G401 (cell line): ENCODE measurements around the gene SUPT6H. TPM values are rescaled to one million over a fixed set of nuclear protein-coding genes. Genes with fewer than 3 reads are reported as not detected.

Source experiments
- DNase-seq: peaks from one replicate; pipeline ENCODE4 v3.0.0-alpha.2; 2015; ENCODE audit warnings: low spot score
- in situ Hi-C: cut with HindIII; loops from 2 replicates; pipeline ENCODE4 v1.10.0; 2016; ENCODE audit warnings: low sequenced_read_pairs, mixed read lengths
- total RNA-seq: library from RNA; depleted of rRNA; stranded (reverse); fragments of >200 nt; shearing (Covaris generic); gene quantifications from 2 replicates; pipeline ENCODE4 v1.2.3, GENCODE V29; 2014; rRNA removed

Gene SUPT6H
- total RNA-seq = 24.4 and 43.0 TPM in 2 replicates

DNA sequence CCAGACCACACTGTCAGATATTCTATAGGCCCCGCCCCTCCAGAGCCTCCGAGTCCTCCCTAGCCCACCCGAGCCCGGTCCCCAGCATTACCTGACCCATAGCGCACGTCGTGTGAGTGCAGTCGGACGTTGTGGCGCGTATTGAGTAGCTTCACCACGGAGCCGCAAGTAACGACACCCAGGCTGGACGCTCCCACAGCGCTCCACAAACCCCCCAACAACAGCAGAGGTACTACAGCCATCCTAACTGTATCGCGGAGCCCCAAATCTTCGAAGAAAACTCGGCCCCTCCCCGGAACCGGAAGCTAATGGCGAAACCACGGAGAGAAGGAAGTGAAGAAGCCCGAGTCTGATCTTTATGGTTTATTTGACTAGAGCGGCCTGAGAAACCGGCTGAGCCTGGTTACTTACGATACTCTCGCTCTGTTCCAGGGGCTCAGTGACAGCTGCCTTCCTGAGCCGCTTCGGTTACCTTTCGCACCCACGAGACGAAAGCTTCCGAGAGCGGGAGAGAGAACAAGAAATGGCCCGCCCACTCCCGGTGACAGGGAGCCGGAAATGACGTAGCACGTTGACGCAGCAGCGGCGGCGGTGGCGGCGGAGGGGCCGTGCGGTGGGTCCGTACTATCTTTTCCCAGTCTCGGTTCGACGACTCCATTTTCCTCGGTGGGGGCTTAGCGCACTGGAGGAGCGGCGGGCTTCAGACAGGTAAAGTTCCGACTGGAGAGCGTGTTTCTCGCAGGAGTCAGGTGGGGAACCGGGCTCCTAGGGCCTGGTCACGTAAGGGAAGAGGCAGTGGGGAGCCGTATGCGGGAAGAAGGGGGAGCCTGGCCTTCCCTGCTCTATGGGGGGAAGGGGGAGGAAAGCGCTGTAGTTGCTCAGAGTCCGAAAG, at the start of gene SUPT6H, which contains the start of gene SDF2:
Gene SUPT6H, plus strand, starts transcription at position 571 of the 892 bp plus-strand sequence. CDS start 11,197 bp downstream, outside the sequence.
Gene SDF2, minus strand, starts transcription at position 272 of the 892 bp plus-strand sequence. Its CDS starts 30 bp downstream, at position 242.
- in situ Hi-C loops = no loop called here

DNA sequence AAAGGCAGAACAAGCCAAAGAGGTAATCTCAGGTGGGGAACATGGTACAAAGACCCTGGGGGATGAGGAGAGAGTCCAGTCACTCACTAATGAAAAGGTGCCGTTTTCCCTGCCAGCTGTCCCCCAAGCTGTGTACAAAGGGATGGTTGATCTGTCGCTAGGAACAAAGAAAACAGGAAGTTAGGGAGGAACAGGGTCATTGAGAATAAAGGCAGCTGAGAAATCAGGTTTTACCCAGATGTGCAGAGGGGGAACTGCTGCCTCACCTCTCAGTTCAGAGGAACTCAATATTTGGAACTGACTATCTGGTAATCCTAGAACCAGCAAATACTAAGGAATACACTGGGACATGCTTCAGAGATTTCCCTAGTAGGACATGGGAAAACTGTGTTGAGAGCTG, 49.5 kb upstream of the SUPT6H start:
- no peak for DNase-seq
- in situ Hi-C loops = no loop called here

More for the DNA sequence above, at the start of gene SUPT6H, which contains the start of gene SDF2:
- DNase-seq = peak; percentile 93

DNA sequence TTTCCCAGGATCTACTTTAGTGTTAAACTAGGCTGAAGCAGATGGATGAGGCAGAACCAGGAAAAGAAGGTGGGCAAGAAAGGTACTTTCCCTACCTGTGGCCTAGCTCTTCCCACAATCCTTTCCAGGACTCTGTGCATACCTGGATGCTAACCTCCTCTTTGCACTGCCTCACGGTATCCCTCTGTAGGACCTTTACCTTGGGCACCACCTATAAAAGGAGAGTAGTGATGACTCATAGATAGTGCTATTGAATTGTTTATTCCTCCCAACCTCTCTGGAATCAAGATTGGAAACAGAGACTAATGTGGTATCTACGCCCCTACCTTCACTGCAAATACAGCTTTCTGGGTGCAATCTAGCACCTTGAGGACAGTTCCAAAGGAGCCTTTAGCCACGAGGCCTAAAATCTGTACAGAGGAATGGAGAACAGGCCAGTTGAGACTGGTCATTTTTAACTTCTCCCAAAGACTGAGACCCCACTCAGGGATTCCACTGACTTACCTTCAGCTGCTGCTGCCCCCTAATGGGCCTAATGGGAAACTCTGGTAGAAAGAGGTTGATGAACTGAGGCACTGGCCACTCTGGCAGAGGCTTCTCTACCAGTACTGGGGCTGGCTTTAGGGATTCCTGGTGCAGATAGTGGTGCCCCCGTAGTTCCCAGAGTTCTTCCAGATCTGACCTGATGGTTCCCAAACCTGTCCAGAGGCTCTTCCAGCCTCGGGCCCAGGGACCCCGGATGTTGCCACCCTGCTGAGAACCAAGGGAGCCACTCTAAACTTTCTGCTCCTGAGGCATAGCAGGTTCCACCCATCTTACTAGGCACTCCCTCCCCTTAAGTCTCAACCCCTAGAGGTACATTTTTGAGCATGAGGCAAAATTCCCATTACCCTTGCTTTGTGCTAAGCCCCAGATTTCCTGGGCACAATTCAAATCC, 48.8 kb upstream of the SUPT6H start:
- in situ Hi-C loops = no loop called here
- peak; percentile 59 for DNase-seq

DNA sequence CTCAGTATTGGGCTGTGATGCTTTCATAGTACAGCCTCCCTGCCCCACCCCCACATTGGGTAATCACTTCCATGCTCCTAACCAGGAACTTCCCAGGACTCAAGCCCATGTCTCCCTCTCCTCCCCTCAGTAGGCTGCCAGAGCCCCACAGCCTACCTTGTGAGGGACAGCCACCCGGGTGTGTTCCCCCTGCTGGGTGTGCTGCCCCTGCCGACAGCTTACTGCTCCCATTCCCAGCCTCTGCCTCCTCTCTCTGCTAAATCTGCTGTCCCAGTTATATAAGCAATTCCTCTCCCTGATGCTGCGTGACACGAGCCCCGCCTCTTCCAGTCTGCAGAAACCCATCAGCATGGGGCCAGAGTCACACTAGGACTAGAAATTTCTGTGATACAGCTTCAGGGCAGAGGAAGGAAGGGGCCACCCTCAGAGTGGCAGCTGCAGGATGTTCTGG, 48.0 kb upstream of the SUPT6H start, which contains the start of gene RSKR:
Gene RSKR, minus strand, starts transcription at position 255 of the 451 bp plus-strand sequence. Its CDS starts 24 bp downstream, at position 231.
- peak; percentile 54 for DNase-seq
- in situ Hi-C loops = no loop called here

DNA sequence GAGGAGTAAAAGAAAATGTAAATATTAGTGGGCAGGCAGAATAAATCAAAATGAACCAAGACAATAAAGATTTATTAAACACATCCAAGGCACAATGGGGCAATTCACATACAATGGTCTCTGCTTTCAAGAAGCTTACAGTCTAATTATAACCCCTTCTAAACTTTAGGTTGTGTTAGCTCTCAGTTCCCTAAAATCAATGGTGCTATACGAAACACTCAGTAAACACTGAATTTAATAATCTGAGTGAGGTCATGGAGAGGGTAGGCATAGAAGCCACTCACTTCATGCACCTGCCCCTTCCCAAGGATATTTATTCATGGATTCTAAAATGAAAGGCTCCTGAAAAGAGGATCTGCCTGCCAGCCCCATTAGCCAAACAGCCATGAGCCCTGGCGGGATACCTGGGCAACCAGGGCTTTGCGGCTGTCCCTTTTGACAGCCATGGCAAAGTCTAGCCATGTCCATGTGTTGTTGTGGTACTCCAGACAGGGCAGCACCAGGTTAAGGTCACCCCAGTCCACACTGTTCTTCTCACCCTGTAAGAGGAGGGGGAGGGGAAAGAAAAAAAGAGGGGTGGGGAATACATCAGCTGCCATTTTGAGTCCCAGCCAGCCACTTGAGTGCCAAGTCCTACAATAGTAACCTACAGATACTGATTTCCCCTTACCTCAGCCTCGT, 46.6 kb upstream of the SUPT6H start:
- in situ Hi-C loops = no loop called here
- DNase-seq = no peak

DNA sequence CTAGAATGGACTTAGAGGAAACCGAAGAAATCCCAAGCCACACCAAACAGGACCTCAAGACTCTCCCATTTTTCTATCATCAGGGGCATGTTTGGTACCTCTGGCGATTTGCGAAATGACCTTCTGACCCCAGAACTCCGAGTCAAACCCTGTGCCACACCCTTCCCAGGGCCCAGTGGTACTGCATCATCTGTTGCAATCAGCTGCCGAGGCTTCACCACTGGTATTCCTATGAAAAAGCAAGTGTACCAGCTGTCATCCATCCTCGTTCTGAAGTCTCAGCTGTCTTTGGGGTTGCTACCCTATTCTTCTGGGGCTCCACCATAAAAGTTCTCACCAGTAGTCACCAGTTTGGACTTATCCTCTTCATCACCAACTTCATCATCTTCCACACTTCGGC, 45.7 kb upstream of the SUPT6H start:
- DNase-seq = no peak
- in situ Hi-C loops = no loop called here

DNA sequence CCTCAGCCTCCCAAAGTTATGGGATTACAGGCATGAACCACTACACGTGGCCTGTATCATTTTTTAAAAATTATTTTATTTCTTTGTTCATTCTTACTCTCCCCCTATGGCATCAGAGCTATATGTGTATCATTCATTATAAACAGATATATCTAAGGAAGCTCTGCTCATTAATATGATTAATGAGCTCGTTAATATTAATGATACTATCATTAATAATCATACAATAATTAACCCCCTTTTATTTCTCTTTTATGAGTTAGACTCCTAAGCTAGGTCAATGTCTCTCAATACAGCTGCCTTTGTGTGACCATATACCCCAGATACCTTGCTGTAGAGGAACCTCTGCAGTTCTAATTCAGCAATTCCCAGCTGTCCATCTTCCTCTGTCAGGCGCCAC, 43.5 kb upstream of the SUPT6H start:
- in situ Hi-C loops = no loop called here

DNA sequence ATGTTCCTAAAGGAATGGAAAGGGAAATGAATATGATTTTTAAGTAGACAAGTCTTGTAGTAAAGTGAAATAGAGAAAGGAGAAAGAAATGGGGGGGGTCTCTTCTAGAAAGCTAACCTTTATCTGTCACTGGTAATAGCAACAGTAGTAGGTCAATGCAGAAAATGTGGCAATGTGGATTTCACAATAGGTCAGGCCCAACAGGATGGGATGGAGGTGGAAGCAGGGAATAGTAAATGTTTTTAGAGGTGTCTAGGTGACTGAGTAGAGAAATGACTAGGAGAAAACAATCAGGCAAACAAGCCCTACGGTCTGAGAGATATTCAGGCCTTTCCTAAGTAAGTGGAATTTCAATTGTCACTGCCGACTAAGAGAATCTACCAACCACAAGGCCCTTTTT, 42.0 kb upstream of the SUPT6H start:
- no peak for DNase-seq
- in situ Hi-C loops = no loop called here

More for the DNA sequence above, 43.5 kb upstream of the SUPT6H start:
- no peak for DNase-seq

DNA sequence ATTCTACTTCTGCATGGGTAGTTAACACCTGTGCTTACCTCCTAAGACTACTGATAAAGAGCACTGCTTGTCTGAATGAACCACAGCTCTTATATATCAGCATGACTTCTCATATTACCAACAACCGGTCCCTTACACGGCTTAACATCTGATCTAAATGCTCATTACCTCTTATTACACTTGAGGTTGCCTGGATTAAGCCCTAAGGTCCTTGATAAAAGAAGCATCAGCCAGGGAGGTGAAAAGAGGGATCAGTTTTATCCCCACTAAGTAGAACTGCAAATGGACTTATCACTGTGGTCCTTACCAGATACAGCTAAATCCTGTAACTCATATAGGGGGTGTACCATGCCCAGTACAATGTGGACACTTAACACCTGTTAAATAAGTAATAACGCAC, 39.8 kb upstream of the SUPT6H start:
- no peak for DNase-seq
- in situ Hi-C loops = no loop called here

DNA sequence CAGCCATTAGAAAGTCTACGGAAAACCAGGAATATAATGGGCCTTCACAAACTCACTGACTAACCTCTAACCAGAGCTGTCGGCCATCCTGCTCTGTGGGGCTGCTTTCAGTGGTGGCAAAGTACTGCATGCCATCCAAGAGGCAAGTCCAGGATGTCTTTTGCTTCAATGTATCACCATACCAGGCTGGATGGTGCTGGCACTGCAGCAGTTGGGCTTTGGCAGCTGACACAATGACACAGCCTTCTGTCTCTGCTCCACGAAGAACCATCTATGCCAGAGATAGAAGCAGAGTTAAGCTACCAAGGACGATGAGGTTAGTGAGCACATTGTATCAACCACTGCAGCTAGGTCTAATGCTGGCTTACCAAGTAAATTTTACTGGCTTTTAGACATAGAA, 38.3 kb upstream of the SUPT6H start:
- in situ Hi-C loops = no loop called here
- no peak for DNase-seq

DNA sequence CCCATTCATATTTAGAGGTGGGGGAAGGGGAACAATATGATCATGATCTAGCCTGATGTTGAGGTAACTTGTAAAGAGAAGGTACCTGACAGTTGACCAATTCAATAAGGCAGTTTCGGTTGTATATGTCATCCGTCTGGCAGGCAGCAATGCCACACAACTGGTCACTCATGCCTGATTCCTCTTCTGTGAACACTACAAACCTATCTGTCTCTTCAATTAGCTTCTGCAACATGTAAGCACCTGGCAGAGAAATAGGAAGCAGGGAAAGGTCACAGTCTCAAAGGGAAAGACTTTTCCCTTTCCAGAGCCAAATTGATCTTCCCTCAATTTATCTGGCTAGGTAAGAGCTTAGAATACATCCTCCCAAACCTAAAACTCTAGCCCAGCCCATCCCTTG, 37.9 kb upstream of the SUPT6H start:
- in situ Hi-C loops = no loop called here
- no peak for DNase-seq

DNA sequence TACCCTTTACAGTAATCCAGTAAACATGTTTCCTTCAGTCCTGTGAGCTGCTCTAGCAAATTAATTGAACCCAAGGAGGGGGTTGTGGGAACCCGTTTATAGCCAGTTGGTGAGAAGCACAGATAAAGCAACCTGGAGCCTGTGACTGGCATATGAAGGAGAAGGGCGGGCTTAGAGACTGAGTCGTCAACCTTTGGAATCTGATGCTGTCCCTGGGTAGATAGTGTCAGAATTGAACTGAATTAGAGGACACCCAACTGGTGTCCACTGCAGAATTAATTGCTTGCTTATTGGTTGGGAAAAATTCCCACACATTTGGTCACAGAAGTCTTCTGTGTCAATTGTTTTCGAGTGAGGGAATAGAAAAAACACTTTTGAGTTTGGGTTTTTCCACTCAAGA, 35.2 kb upstream of the SUPT6H start:
- in situ Hi-C loops = no loop called here
- DNase-seq = no peak

DNA sequence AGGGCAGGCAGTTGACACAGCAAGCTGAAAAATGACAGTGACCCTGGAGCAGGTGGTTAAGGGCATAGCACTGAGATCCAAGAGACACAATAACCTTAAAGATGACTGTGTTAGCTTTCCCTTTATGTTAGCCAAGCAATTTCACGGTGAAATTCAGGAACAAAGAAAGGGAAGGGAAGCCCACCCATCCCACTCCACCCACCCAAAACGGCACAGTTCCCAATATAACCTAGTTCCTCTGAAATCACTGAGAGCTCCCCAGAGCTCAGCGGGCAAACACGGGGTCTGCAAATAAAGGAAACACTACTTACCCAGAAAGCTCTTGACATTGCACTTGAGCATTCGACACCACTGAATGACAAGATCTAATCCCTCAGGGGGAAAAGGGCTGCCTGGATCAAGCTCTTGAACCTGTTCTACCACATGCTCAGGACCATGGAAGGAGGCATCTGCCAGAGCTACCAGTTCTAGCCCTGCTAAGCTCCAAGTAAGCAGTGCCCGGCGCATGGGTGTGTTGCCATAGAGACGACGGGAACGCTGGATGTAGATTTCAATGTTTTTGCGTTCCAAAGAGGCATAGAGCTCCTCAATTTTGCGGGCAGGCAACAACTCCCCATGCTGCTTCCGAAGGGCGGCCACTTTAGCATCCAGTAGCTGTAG, 27.7 kb upstream of the SUPT6H start:
- in situ Hi-C loops = no loop called here
- DNase-seq = no peak

DNA sequence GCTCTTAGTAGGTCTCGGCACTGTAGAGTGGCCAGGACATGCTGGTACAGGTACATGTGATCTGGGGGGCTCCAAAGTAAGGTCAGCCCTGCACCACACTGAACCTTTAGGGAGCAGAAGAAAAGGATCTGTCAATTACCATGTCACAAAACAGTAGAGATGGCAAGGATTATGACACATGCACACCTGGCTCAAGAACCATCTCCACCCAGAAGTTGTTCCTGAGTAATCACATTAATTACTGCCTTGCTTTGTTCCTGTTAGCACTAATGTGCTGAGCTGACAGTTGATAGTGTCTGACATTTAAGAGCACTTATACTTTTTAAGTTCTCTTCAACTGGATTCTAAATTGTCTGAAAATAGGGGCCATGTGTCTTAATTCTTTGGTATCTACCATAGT, 26.5 kb upstream of the SUPT6H start:
- in situ Hi-C loops = no loop called here

DNA sequence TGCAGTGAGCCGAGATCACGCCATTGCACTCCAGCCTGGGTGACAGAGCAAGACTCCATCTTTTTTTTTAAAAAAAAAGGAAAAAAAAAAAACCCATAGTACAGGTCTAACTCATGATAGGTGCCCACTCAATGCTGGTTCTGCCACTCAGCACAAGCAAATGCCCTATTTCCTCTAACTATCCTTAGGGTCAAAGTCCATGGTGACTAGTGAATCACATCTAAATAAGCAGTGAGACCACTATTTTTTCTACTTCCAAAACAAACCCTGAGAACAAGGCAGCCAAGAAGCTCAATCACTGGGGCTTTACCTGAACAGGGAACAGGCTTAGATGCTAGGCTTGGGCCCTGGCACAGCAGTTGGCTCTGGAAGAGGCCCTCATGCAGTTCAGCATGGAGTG, 20.4 kb upstream of the SUPT6H start:
- no peak for DNase-seq
- in situ Hi-C loops = no loop called here

More for the DNA sequence above, 26.5 kb upstream of the SUPT6H start:
- no peak for DNase-seq

DNA sequence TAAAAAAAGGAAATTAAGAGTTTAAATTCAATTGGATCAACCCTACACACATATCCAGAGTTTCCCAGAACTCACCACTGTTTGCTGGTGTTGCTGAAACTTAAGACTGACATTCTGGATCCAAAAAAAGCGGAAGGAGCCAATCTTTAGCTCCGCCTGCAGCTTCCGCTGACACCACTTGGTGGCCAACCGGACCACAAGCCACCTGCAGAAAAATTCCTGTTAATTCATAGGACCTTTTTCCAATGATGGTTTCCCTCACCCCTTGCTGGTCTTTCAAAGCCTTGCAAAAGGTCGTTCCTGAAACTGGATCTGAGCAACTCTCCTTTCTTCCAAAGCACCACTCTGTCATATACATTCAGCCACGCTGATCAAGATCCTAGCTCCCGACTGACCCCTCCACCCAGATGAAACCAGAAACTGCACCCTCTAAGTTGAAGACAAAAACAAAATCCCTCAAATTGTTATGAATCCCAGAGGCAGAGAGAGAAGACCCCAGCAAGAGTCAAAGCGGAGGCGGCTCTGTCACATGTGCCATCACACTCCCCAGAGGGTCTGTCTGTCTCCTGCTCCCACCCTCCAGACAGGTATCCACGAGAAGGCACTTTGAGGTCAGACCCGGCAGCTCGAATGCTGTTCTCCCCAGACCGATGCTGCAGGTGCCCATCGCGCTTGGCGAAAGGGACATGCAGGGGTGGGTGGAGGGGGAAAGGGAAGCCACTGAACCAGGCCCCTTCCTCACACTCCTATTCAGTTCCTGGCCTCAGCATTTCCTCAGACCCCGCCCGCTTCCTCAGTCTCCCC, 17.8 kb upstream of the SUPT6H start:
- in situ Hi-C loops = no loop called here
- peak; percentile 53 for DNase-seq

DNA sequence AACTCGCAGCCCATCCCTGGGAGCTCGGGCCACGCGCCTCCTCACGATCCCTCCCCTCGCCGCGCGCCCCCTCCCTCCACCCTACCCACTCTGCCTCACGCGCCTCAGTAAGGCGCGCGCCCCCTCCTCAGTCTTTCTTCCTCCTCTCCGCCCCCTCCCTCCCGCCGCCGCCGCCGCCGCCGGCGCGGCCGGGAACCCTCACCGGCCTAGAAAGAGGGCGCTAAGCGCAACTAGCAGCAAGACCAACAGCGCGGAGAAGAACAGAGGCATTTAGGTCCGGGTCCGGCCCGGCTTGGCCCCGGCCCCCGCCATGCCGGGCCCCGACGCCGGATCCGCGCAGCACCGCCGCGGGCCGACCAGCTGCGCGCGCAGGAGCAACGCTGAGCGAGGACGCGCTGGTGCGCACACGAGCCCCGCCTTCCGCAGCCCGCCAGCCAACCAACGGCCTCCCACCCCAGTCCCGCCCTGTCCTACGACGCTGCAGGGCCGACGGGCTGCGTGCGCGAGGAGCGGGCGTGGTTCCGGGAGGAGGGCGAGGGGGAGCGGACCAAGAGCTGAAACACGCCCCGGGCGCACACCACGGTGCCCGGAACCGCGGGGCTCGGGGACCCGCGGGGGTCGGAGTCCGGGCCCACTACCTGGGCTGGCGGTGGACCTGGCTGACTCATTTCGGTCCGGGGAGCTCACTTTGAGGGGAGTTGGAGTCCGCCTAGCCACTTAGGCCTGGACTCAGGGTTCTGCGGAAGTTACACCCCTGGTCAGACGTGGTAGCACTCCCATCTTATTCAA, 17.0 kb upstream of the SUPT6H start, which contains the start of gene BLTP2:
Gene BLTP2, minus strand, starts transcription at position 372 of the 789 bp plus-strand sequence. Its CDS starts 102 bp downstream, at position 270.
- in situ Hi-C loops = no loop called here
- DNase-seq = peak; percentile 93
